Skeletal muscle satellite cell (primary cell): ENCODE results near the gene NUP93.

Experiments
- H3K27me3 ChIP-seq: 2 replicates; pipeline ENCODE4 v1.7.0; 2013; ENCODE audit warnings: low read length; ENCODE audit not compliant: control insufficient read depth, insufficient read depth
- H3K36me3 ChIP-seq: 2 replicates; pipeline ENCODE4 v1.7.0; 2013; ENCODE audit warnings: mild to moderate bottlenecking, control low read depth, low read length; ENCODE audit not compliant: insufficient read depth
- H3K4me1 ChIP-seq: 2 replicates; pipeline ENCODE4 v1.7.0; 2013; ENCODE audit warnings: low read length; ENCODE audit not compliant: control insufficient read depth, insufficient read depth
- H3K4me2 ChIP-seq: 2 replicates; pipeline ENCODE4 v1.7.0; 2013; ENCODE audit warnings: mild to moderate bottlenecking, low read length
- H3K4me3 ChIP-seq: 2 replicates; pipeline ENCODE4 v1.7.0; 2013; ENCODE audit warnings: low read length
- H3K9ac ChIP-seq: 2 replicates; pipeline ENCODE4 v1.7.0; 2013; ENCODE audit warnings: mild to moderate bottlenecking, low read depth, low read length, moderate library complexity
- H3K9me3 ChIP-seq: replicated peaks from 2 replicates; pipeline ENCODE4 v1.7.0; 2013; ENCODE audit warnings: mild to moderate bottlenecking, control low read depth, low read length
- small RNA-seq: library from RNA; depleted of rRNA; stranded (forward); fragments of <200 nt; gene quantifications from one replicate; pipeline ENCODE3, GENCODE V24; 2012

NUP93 gene

DNA sequence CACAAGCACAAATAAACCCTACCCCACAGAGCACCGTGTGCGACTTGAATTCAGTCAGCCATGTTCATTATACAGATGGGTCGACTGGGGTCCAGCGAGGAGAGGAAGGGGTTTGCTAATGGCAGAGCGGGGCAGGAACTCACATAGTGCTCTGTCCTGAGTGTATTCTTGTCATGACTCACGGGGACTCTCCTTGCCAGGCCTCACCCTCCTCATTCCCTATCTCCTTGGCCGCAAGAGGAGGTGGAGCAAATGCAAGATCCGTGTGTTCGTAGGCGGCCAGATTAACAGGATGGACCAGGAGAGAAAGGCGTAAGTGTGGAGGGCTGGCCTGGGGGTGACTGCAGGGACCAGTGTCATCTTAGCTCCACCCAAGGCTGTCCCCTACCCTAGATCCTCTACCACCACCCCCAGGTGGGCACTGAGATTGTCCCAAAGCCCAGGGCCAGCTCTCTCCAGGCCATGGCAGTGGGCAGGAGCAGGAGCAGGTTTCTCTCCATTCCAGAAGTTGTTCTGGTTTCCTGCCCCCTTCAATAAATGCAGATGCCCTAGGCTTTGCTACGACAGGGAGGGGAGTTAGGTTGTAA is 164.5 kb downstream of the NUP93 start:
- peaks cover 19% of the 10 kb centered on the region for H3K27me3 ChIP-seq
- no peak overlapping the region for H3K4me3 ChIP-seq
- H3K36me3 ChIP-seq: no peaks in the 10 kb centered on the region
- no peak overlapping the region for H3K4me2 ChIP-seq
- no peak overlapping the region for H3K9ac ChIP-seq
- H3K4me1 ChIP-seq: no peaks in the 10 kb centered on the region
- no peaks in the 10 kb centered on the region for H3K9me3 ChIP-seq

- H3K4me1 ChIP-seq: no peaks in the 10 kb centered on the region
- H3K27me3 ChIP-seq: peaks cover 28% of the 10 kb centered on the region
- H3K4me3 ChIP-seq: no peak overlapping the region
- H3K9me3 ChIP-seq: no peaks in the 10 kb centered on the region
- no peak overlapping the region for H3K4me2 ChIP-seq
- H3K36me3 ChIP-seq: no peaks in the 10 kb centered on the region
- H3K9ac ChIP-seq: no peak overlapping the region
These were observed 165.9 kb downstream of the NUP93 start for GRCh38 chr16:56895813-56896212.

GRCh38 chr16:56896244-56896643 is 166.3 kb downstream of the NUP93 start:
- Histone ChIP-seq H3K4me1 (no peaks in the 10 kb centered on the region), H3K9ac (no peak overlapping the region), H3K9me3 (no peaks in the 10 kb centered on the region), H3K27me3 (peaks cover 31% of the 10 kb centered on the region), H3K4me2 (no peak overlapping the region), H3K4me3 (no peak overlapping the region), H3K36me3 (no peaks in the 10 kb centered on the region)

- Histone ChIP-seq H3K27me3 (peaks cover 37% of the 10 kb centered on the region), H3K9me3 (no peaks in the 10 kb centered on the region), H3K4me1 (no peaks in the 10 kb centered on the region)
These were observed 167.3 kb downstream of the NUP93 start for GRCh38 chr16:56897026-56897799.

GRCh38 chr16:56898847-56899246 is 168.9 kb downstream of the NUP93 start:
- H3K9me3 ChIP-seq: no peaks in the 10 kb centered on the region
- H3K4me2 ChIP-seq: no peak overlapping the region
- H3K36me3 ChIP-seq: no peaks in the 10 kb centered on the region
- no peak overlapping the region for H3K9ac ChIP-seq
- no peaks in the 10 kb centered on the region for H3K4me1 ChIP-seq
- H3K4me3 ChIP-seq: no peak overlapping the region
- H3K27me3 ChIP-seq: peaks cover 40% of the 10 kb centered on the region

More at GRCh38 chr16:56897026-56897799, 167.3 kb downstream of the NUP93 start:
- Histone ChIP-seq H3K36me3 (no peaks in the 10 kb centered on the region), H3K9ac (no peak overlapping the region), H3K4me3 (no peak overlapping the region), H3K4me2 (no peak overlapping the region)

Small RNAs within 50 kb of the gene (small RNA-seq; reads per million reads assigned to genes)
- 92.3 reads per million, percentile 97 among the genes with 10 or more reads in this experiment for gene MIR138-2
